Right cardiac atrium (tissue), 5 donors: ENCODE results near the gene SNCA. TPM values are rescaled to one million over a fixed set of nuclear protein-coding genes. Genes with fewer than 3 reads are reported as not detected.

Experiments
- ATAC-seq, 2 donors: fragments of 200-7000 bp; cut with Tn5 transposase; one replicate each; pipeline versions ENCODE4 v1.8.0 to v1.9.1; 2020; ENCODE audit warnings: moderate library complexity in 2 of 2, mild to moderate bottlenecking in 1 of 2
- DNase-seq, 3 donors: peaks; one replicate each; pipeline ENCODE4 v3.0.0-alpha.2; 2020
- H3K27ac ChIP-seq: one replicate; pipeline ENCODE4 v1.5.1; 2013; ENCODE audit warnings: mild to moderate bottlenecking, low read length, control low read depth, moderate library complexity
- H3K27me3 ChIP-seq: one replicate; pipeline ENCODE4 v1.6.1; 2013; ENCODE audit not compliant: control insufficient read depth, insufficient read depth
- H3K4me1 ChIP-seq: one replicate; pipeline ENCODE4 v1.6.1; 2013; ENCODE audit warnings: low read length; ENCODE audit not compliant: control insufficient read depth, insufficient read depth
- H3K4me3 ChIP-seq: one replicate; pipeline ENCODE4 v1.5.1; 2013; ENCODE audit warnings: low read length, control low read depth
- H3K9me3 ChIP-seq: one replicate; pipeline ENCODE4 v1.6.1; 2013; ENCODE audit warnings: low read length; ENCODE audit not compliant: control insufficient read depth
- WGBS: extraction: QIAGEN DNeasy Blood & Tissue Kit; methylation state at CpG from one replicate; pipeline ENCODE4 v1.1.7; 2013; 5-methylcytosine and 5-hydroxymethylcytosine counted together
- intact Hi-C, 4 donors: fragments of 100-400 bp; cut with DNase I; formaldehyde crosslinking; loops; one replicate each; pipeline versions ENCODE4 v1.11.0 to v1.14.0; 2022 to 2023
- polyA plus RNA-seq: library from polyadenylated mRNA; stranded (reverse); fragments of 200-250 nt; gene quantifications from one replicate; pipeline ENCODE4 v1.2.3, GENCODE V29; 2013
- total RNA-seq, 4 donors: library from RNA; stranded (reverse); fragmentation: NEBNext Ultra II Directional; extraction: Animal tissue kit (Norgen Biotek cat#: 25700); gene quantifications; one replicate each; pipeline ENCODE4 v1.2.1, GENCODE V29; 2021
- donor health status: healthy with polysubstance abuse.
- donor health status: DM: no; HTN: yes; CAD: no.
- donor health status: DM: no; HTN: no; CAD: no.
- donor health status: DM: no; HTN: yes; CAD: no; lungs with severe emphysema.
- donor health status: DM: yes; HTN: yes; CAD: no.

Gene SNCA
- total and polyA plus RNA-seq, 5 donors, result 6.0 to 13.2 (median 6.9) TPM

- DNase-seq (peak; percentile 43 to 71 (median 68)), ATAC-seq (peak; percentile 67 to 69)
- H3K27ac ChIP-seq, result no peak overlapping the region
Observed at GRCh38 chr4:89788206-89789072, 48.5 kb downstream of the SNCA start.

GRCh38 chr4:89784686-89785231, 52.2 kb downstream of the SNCA start:
- Histone ChIP-seq H3K9me3 (no peaks in the 10 kb centered on the region), H3K27me3 (no peaks in the 10 kb centered on the region), H3K4me1 (peaks cover 5% of the 10 kb centered on the region), H3K4me3 (no peak overlapping the region), H3K27ac (no peak overlapping the region)
- no peak for ATAC-seq
- 91% methylated on average over 2 of the region's 2 CpGs for WGBS
- DNase-seq, result no peak
- intact Hi-C loops, result no loop called here

More at GRCh38 chr4:89788206-89789072, 48.5 kb downstream of the SNCA start:
- 46% methylated on average over 2 of the region's 2 CpGs for WGBS
- H3K4me3 ChIP-seq, result no peak overlapping the region
- H3K27me3 ChIP-seq, result no peaks in the 10 kb centered on the region
- no peaks in the 10 kb centered on the region for H3K9me3 ChIP-seq
- intact Hi-C loops, result no loop called here
- H3K4me1 ChIP-seq, result peaks cover 5% of the 10 kb centered on the region

- no peak overlapping the region for H3K27ac ChIP-seq
- no peaks in the 10 kb centered on the region for H3K4me1 ChIP-seq
- H3K9me3 ChIP-seq, result no peaks in the 10 kb centered on the region
- intact Hi-C loops, result no loop called here
- ATAC-seq, result no peak
- 79% methylated on average over 2 of the region's 2 CpGs for WGBS
- DNase-seq, result no peak
- H3K27me3 ChIP-seq, result no peaks in the 10 kb centered on the region
- H3K4me3 ChIP-seq, result no peak overlapping the region
Observed at GRCh38 chr4:89781321-89781720, 55.6 kb downstream of the SNCA start.

- Histone ChIP-seq H3K4me3 (no peak overlapping the region), H3K27ac (no peak overlapping the region), H3K9me3 (no peaks in the 10 kb centered on the region), H3K27me3 (no peaks in the 10 kb centered on the region), H3K4me1 (no peaks in the 10 kb centered on the region)
- 79% methylated on average over 2 of the region's 2 CpGs for WGBS
- no peak for ATAC-seq
- no peak for DNase-seq
- intact Hi-C loops, result no loop called here
Observed at GRCh38 chr4:89773805-89774204, 63.2 kb downstream of the SNCA start.

GRCh38 chr4:89769856-89770255, 67.1 kb downstream of the SNCA start:
- intact Hi-C loops, result no loop called here

GRCh38 chr4:89767924-89768323, 69.0 kb downstream of the SNCA start:
- no peaks in the 10 kb centered on the region for H3K27me3 ChIP-seq
- H3K4me3 ChIP-seq, result no peak overlapping the region
- intact Hi-C loops, result no loop called here
- no peaks in the 10 kb centered on the region for H3K9me3 ChIP-seq
- DNase-seq (no peak), ATAC-seq (no peak)
- H3K4me1 ChIP-seq, result no peaks in the 10 kb centered on the region
- H3K27ac ChIP-seq, result no peak overlapping the region

More at GRCh38 chr4:89769856-89770255, 67.1 kb downstream of the SNCA start:
- Histone ChIP-seq H3K27me3 (no peaks in the 10 kb centered on the region), H3K27ac (no peak overlapping the region), H3K9me3 (no peaks in the 10 kb centered on the region), H3K4me1 (no peaks in the 10 kb centered on the region), H3K4me3 (no peak overlapping the region)
- WGBS, result 92% methylated on average over 3 of the region's 3 CpGs
- no peak for ATAC-seq
- no peak for DNase-seq

GRCh38 chr4:89765966-89766365, 71.0 kb downstream of the SNCA start:
- Histone ChIP-seq H3K4me1 (no peaks in the 10 kb centered on the region), H3K9me3 (no peaks in the 10 kb centered on the region), H3K4me3 (no peak overlapping the region), H3K27ac (no peak overlapping the region), H3K27me3 (no peaks in the 10 kb centered on the region)
- WGBS, result 17% methylated on average over 2 of the region's 2 CpGs
- DNase-seq (no peak), ATAC-seq (peak; percentile 58 to 87)
- intact Hi-C loops, result no loop called here

GRCh38 chr4:89765528-89765927, 71.4 kb downstream of the SNCA start:
- ATAC-seq, result no peak
- no peaks in the 10 kb centered on the region for H3K4me1 ChIP-seq
- intact Hi-C loops, result no loop called here
- no peaks in the 10 kb centered on the region for H3K27me3 ChIP-seq
- no peak for DNase-seq
- no peak overlapping the region for H3K27ac ChIP-seq
- H3K4me3 ChIP-seq, result no peak overlapping the region
- WGBS, result 21% methylated on average over 2 of the region's 2 CpGs
- H3K9me3 ChIP-seq, result no peaks in the 10 kb centered on the region

GRCh38 chr4:89762311-89762710, 74.7 kb downstream of the SNCA start:
- no peak for DNase-seq
- intact Hi-C loops, result no loop called here
- Histone ChIP-seq H3K27me3 (no peaks in the 10 kb centered on the region), H3K27ac (no peak overlapping the region), H3K4me3 (no peak overlapping the region), H3K4me1 (no peaks in the 10 kb centered on the region), H3K9me3 (no peaks in the 10 kb centered on the region)
- no peak for ATAC-seq
- WGBS, result 84% methylated on average over 3 of the region's 3 CpGs

GRCh38 chr4:89759426-89759825, 77.5 kb downstream of the SNCA start:
- no peak overlapping the region for H3K4me3 ChIP-seq
- no peaks in the 10 kb centered on the region for H3K27me3 ChIP-seq
- no peak for DNase-seq
- no peak for ATAC-seq
- H3K9me3 ChIP-seq, result no peaks in the 10 kb centered on the region
- intact Hi-C loops, result no loop called here
- 93% methylated on average over 2 of the region's 2 CpGs for WGBS
- H3K27ac ChIP-seq, result no peak overlapping the region
- H3K4me1 ChIP-seq, result no peaks in the 10 kb centered on the region

- DNase-seq (no peak), ATAC-seq (no peak)
- no peaks in the 10 kb centered on the region for H3K4me1 ChIP-seq
- H3K4me3 ChIP-seq, result no peak overlapping the region
- H3K27ac ChIP-seq, result no peak overlapping the region
- H3K27me3 ChIP-seq, result no peaks in the 10 kb centered on the region
- no peaks in the 10 kb centered on the region for H3K9me3 ChIP-seq
- 52% methylated on average over 4 of the region's 4 CpGs for WGBS
- intact Hi-C loops, result no loop called here
Observed at GRCh38 chr4:89757154-89757719, 79.7 kb downstream of the SNCA start.
